HepG2 (cell line): ENCODE data around the gene OR14I1. TPM values are rescaled to one million over a fixed set of nuclear protein-coding genes. Genes with fewer than 3 reads are reported as not detected.

Experiments used
- ATAC-seq: fragments of 200-7000 bp; cut with Tn5 transposase; 3 replicates; pipeline ENCODE4 v1.9.1; 2020; ENCODE audit warnings: mild to moderate bottlenecking, moderate library complexity
- BruUV-seq: library from RNA; stranded (reverse); fragments of 400-500 nt; replicated peaks from 2 replicates; lab custom pipeline; 2021; lab: Mats Ljungman, UMichigan
- CTCF ChIA-PET: fragments of 300-600 bp; formaldehyde crosslinking; extraction: SDS; loops from one replicate; lab custom pipeline; 2021; ENCODE audit warnings: low total read pairs, inconsistent platforms, low intra/inter-chr PET ratio; lab: Yijun Ruan, JAX
- POLR2A ChIA-PET: fragments of 350-600 bp; sonication (Branson Sonifier 250); formaldehyde crosslinking; loops from one replicate; lab custom pipeline; 2020; ENCODE audit warnings: antibody characterized with exemption, inconsistent platforms; lab: Yijun Ruan, JAX
- DNase-seq: peaks from one replicate; pipeline ENCODE4 v3.0.0-alpha.2; 2015; ENCODE audit warnings: low spot score
- FAIRE-seq: peaks from 3 replicates; lab custom pipeline; 2011; peaks lifted over from hg19 to GRCh38; lab: Jason Lieb, UNC
- H2AFZ ChIP-seq: one replicate; pipeline ENCODE4 v1.6.1; 2011; ENCODE audit warnings: low read length, inconsistent platforms
- H3K27ac ChIP-seq: fragments of 300-600 bp; 3 replicates; pipeline ENCODE4 v1.8.0; 2011; ENCODE audit warnings: mixed run types, mild to moderate bottlenecking, mixed read lengths, low read length, inconsistent platforms; ENCODE audit not compliant: insufficient read depth; ENCODE audit errors: extremely low read length
- H3K27me3 ChIP-seq, 2 experiments: fragments of 200-600 bp in 1 of 2; 2 replicates in 1 of 2; 3 replicates in 1 of 2; pipeline versions ENCODE4 v1.6.0 to v1.8.0; 2011; ENCODE audit warnings: low read length in 2 of 2, mild to moderate bottlenecking in 2 of 2, moderate library complexity in 2 of 2, inconsistent platforms in 1 of 2; ENCODE audit not compliant: insufficient read depth in 2 of 2, control insufficient read depth in 1 of 2
- H3K36me3 ChIP-seq, 2 experiments: fragments of 200-600 bp in 1 of 2; replicated peaks in 1 of 2; 2 replicates in 1 of 2; 3 replicates in 1 of 2; pipeline versions ENCODE4 v1.5.1 to v1.8.0; 2011; ENCODE audit warnings: low read length in 2 of 2, inconsistent platforms in 1 of 2; ENCODE audit not compliant: insufficient read depth in 2 of 2, control insufficient read depth in 1 of 2
- H3K4me1 ChIP-seq: 2 replicates; pipeline ENCODE4 v1.5.1; 2012; ENCODE audit warnings: low read length, inconsistent platforms; ENCODE audit not compliant: insufficient read depth
- H3K4me2 ChIP-seq: 2 replicates; pipeline ENCODE4 v1.6.0; 2011; ENCODE audit warnings: low read depth, low read length, inconsistent platforms
- H3K4me3 ChIP-seq, 3 experiments: fragments of 200-600 bp in 1 of 3; sonication (generic), shearing (Covaris generic) in 1 of 3; replicated peaks in 1 of 3; 2 replicates each; pipeline ENCODE4 v1.5.1; 2011 to 2016; ENCODE audit warnings: low read length in 3 of 3, inconsistent platforms in 2 of 3, low read depth in 2 of 3, mild to moderate bottlenecking in 2 of 3, control low read depth in 1 of 3, mixed read lengths in 1 of 3; ENCODE audit not compliant: insufficient read depth in 1 of 3
- H3K79me2 ChIP-seq: one replicate; pipeline ENCODE4 v1.6.1; 2011; ENCODE audit warnings: low read length, inconsistent platforms; ENCODE audit not compliant: insufficient read depth
- H3K9ac ChIP-seq: 2 replicates; pipeline ENCODE4 v1.6.0; 2011; ENCODE audit warnings: mild to moderate bottlenecking, low read depth, low read length, inconsistent platforms; ENCODE audit not compliant: insufficient read depth
- H3K9me3 ChIP-seq: 2 replicates; pipeline ENCODE4 v1.5.1; 2012; ENCODE audit warnings: mild to moderate bottlenecking, low read length
- H4K20me1 ChIP-seq: 2 replicates; pipeline ENCODE4 v1.6.0; 2011; ENCODE audit warnings: inconsistent platforms, mild to moderate bottlenecking, low read length, moderate library complexity; ENCODE audit not compliant: insufficient read depth
- ARNTL ChIP-seq: sonication (generic); formaldehyde crosslinking; IDR thresholded peaks from 2 replicates; pipeline ENCODE4 v1.4.0; 2020; ENCODE audit warnings: mild to moderate bottlenecking, missing genetic modification reagents
- ETV5 ChIP-seq: IDR thresholded peaks from 2 replicates; pipeline ENCODE4 v1.6.1; 2018; ENCODE audit warnings: missing biosample characterization, missing genetic modification reagents, inconsistent platforms, borderline replicate concordance
- FOXA3 ChIP-seq: IDR thresholded peaks from 2 replicates; pipeline ENCODE4 v1.6.1; 2016; ENCODE audit warnings: missing genetic modification reagents, missing compliant biosample characterization
- HDAC6 ChIP-seq: fragments of 200-600 bp; sonication (generic); IDR thresholded peaks from 2 replicates; pipeline ENCODE4 v1.7.0; 2017; ENCODE audit warnings: mild to moderate bottlenecking, antibody characterized with exemption, low read length, low read depth
- IRF2 ChIP-seq: IDR thresholded peaks from 2 replicates; pipeline ENCODE4 v1.6.1; 2018; ENCODE audit warnings: missing genetic modification reagents, missing compliant biosample characterization
- MAFG ChIP-seq: sonication (generic); formaldehyde crosslinking; IDR thresholded peaks from 2 replicates; pipeline ENCODE4 v1.5.1; 2020; ENCODE audit warnings: mild to moderate bottlenecking, missing genetic modification reagents
- PHF8 ChIP-seq: sonication (generic); formaldehyde crosslinking; IDR thresholded peaks from 2 replicates; pipeline ENCODE4 v1.5.0; 2020; ENCODE audit warnings: missing genetic modification reagents
- POLR2G ChIP-seq: fragments of 200-400 bp; formaldehyde crosslinking; IDR thresholded peaks from 2 replicates; pipeline ENCODE4 v1.6.1; 2018; ENCODE audit warnings: mild to moderate bottlenecking, low read depth, low read length, moderate library complexity
- SMYD3 ChIP-seq: sonication (generic); formaldehyde crosslinking; IDR thresholded peaks from 2 replicates; pipeline ENCODE4 v1.8.1; 2023; ENCODE audit warnings: mild to moderate bottlenecking, missing genetic modification reagents
- TARDBP ChIP-seq: sonication (generic); formaldehyde crosslinking; IDR thresholded peaks from 2 replicates; pipeline ENCODE4 v1.8.0; 2022; ENCODE audit warnings: mild to moderate bottlenecking, missing genetic modification reagents
- TP53 ChIP-seq: sonication (generic); formaldehyde crosslinking; conservative IDR thresholded peaks from 2 replicates; pipeline ENCODE4 v1.4.0; 2020; ENCODE audit warnings: missing genetic modification reagents
- U2AF2 ChIP-seq: fragments of 200-400 bp; formaldehyde crosslinking; IDR thresholded peaks from 2 replicates; pipeline ENCODE4 v1.6.1; 2017; ENCODE audit warnings: low read depth, mild to moderate bottlenecking, low read length
- ZFP41 ChIP-seq: sonication (generic); formaldehyde crosslinking; IDR thresholded peaks from 2 replicates; pipeline ENCODE4 v1.4.0; 2020; ENCODE audit warnings: mild to moderate bottlenecking, missing genetic modification reagents, borderline replicate concordance
- ZNF331 ChIP-seq: sonication (generic); formaldehyde crosslinking; IDR thresholded peaks from 2 replicates; pipeline ENCODE4 v1.4.0; 2020; ENCODE audit warnings: missing genetic modification reagents
- ZNF335 ChIP-seq: sonication (generic); formaldehyde crosslinking; IDR thresholded peaks from 2 replicates; pipeline ENCODE4 v1.4.0; 2020; ENCODE audit warnings: missing genetic modification reagents
- ZNF720 ChIP-seq: sonication (generic); formaldehyde crosslinking; IDR thresholded peaks from 2 replicates; pipeline ENCODE4 v1.4.0; 2020; ENCODE audit warnings: missing genetic modification reagents
- ZNF768 ChIP-seq: sonication (generic); formaldehyde crosslinking; IDR thresholded peaks from 2 replicates; pipeline ENCODE4 v1.4.0; 2020; ENCODE audit warnings: missing genetic modification reagents
- ZSCAN30 ChIP-seq: sonication (generic); formaldehyde crosslinking; IDR thresholded peaks from 2 replicates; pipeline ENCODE4 v1.5.0; 2020; ENCODE audit warnings: mild to moderate bottlenecking, missing genetic modification reagents
- WGBS: methylation state at CpG from one replicate; pipeline ENCODE4 v1.1.6; 2017; ENCODE audit warnings: low lambda C conversion rate; 5-methylcytosine and 5-hydroxymethylcytosine counted together
- in situ Hi-C: cut with HindIII; loops from 2 replicates; pipeline ENCODE4 v1.10.0; 2017; ENCODE audit warnings: low pct_unique_long_range_greater_than_20kb; ENCODE audit not compliant: extremely low pct_ligation_motif_present
- intact Hi-C: fragments of 100-400 bp; cut with micrococcal nuclease; formaldehyde crosslinking; loops from one replicate; pipeline ENCODE4 v1.10.0; 2022; ENCODE audit not compliant: unreplicated experiment
- polyA plus RNA-seq, 8 experiments: library from polyadenylated mRNA; depleted of rRNA in 3 of 8; stranded (reverse) in 7 of 8; unstranded in 1 of 8; fragments of >200 nt; fragmentation: Illumina TruSeq in 4 of 8; extraction: Trizol in 4 of 8; gene quantifications; 2 replicates each; pipeline versions ENCODE4 v1.2.1 to v1.2.3, GENCODE V29; 2011 to 2016; ENCODE audit warnings: low read depth in 4 of 8, missing spikeins in 1 of 8, mixed read lengths in 1 of 8; ENCODE audit not compliant: insufficient read depth in 1 of 8
- total RNA-seq, 5 experiments: library from RNA; depleted of rRNA; stranded (reverse); fragments of >200 nt; fragmentation: Illumina TruSeq; extraction: Trizol; gene quantifications; 2 replicates each; pipeline ENCODE4 v1.2.3, GENCODE V29; 2016; ENCODE audit warnings: low read depth in 1 of 5
- TF ChIP-seq, protein P1 (sequence below): sonication (generic); formaldehyde crosslinking; IDR thresholded peaks from 2 replicates; pipeline ENCODE4 v1.9.0; 2021; ENCODE audit warnings: missing genetic modification reagents, borderline replicate concordance
- TF ChIP-seq, protein P2 (sequence below): sonication (generic); formaldehyde crosslinking; IDR thresholded peaks from 2 replicates; pipeline ENCODE4 v1.8.0; 2022; ENCODE audit warnings: mild to moderate bottlenecking, missing genetic modification reagents, moderate library complexity

OR14I1 gene
- total and polyA plus RNA-seq, 2 of the 13 experiments (the other 11 are each of a cell fraction or from before 2014, with no cell fraction given): not detected

DNA sequence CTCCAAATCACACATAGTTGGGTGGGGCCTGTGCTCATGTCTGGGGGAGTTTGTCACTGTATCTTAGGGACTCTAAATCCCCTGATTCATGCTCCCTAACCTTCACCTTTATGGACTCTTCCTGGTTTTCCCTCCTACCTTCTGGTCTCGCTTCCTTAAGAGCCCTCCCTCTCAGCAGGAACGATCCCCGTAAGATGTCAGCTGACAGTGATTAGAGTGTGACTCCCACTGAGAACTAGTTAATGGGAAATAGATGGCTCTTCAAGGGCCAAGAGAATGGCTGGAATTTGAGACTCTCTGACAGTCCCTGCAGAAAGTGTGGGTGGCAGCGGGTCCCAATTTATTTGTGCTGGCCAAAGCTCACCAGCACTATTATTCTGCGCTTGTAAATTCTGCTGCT, 31.0 kb upstream of the OR14I1 start:
- no peak for DNase-seq
- Histone ChIP-seq H3K79me2 (no peaks in the 10 kb centered on the region), H3K27me3 (no peaks in the 10 kb centered on the region), H3K9ac (no peak overlapping the region), H3K4me3 (no peak overlapping the region), H3K27ac (no peak overlapping the region), H4K20me1 (no peaks in the 10 kb centered on the region), H2AFZ (no peak overlapping the region), H3K9me3 (peaks cover 5% of the 10 kb centered on the region), H3K4me1 (0 out of 2 replicates have a peak, but pooled peaks cover 7% of the 10 kb centered on the region), H3K4me2 (no peak overlapping the region), H3K36me3 (no peaks in the 10 kb centered on the region)
- ChIA-PET POLR2A (no interaction called here), CTCF (no interaction called here)
- intact Hi-C loops (no loop called here), in situ Hi-C loops (no loop called here)
- FAIRE-seq: no peak
- no peak for ATAC-seq
- WGBS: 13% methylated on average over 4 of the region's 5 CpGs
- BruUV-seq: no TSS peak
- TF ChIP-seq ZSCAN30 (CRISPR knock-in tag) (no peak), ZFP41 (CRISPR knock-in tag) (no peak), ARNTL (CRISPR knock-in tag) (no peak), ZNF768 (no peak), SMYD3 (CRISPR knock-in tag) (no peak), IRF2 (CRISPR knock-in tag) (no peak), FOXA3 (CRISPR knock-in tag) (no peak), ETV5 (CRISPR knock-in tag) (no peak), ZNF335 (CRISPR knock-in tag) (no peak), U2AF2 (no peak), TP53 (CRISPR knock-in tag) (no peak), ZNF720 (no peak), ZNF331 (CRISPR knock-in tag) (no peak), POLR2G (no peak), MAFG (CRISPR knock-in tag) (no peak), HDAC6 (no peak), PHF8 (CRISPR knock-in tag) (no peak), TARDBP (CRISPR knock-in tag) (no peak)
- TF ChIP-seq, protein P1, sequence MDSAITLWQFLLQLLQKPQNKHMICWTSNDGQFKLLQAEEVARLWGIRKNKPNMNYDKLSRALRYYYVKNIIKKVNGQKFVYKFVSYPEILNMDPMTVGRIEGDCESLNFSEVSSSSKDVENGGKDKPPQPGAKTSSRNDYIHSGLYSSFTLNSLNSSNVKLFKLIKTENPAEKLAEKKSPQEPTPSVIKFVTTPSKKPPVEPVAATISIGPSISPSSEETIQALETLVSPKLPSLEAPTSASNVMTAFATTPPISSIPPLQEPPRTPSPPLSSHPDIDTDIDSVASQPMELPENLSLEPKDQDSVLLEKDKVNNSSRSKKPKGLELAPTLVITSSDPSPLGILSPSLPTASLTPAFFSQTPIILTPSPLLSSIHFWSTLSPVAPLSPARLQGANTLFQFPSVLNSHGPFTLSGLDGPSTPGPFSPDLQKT (CRISPR knock-in tag): no peak
- TF ChIP-seq, protein P2, sequence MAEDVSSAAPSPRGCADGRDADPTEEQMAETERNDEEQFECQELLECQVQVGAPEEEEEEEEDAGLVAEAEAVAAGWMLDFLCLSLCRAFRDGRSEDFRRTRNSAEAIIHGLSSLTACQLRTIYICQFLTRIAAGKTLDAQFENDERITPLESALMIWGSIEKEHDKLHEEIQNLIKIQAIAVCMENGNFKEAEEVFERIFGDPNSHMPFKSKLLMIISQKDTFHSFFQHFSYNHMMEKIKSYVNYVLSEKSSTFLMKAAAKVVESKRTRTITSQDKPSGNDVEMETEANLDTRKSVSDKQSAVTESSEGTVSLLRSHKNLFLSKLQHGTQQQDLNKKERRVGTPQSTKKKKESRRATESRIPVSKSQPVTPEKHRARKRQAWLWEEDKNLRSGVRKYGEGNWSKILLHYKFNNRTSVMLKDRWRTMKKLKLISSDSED (CRISPR knock-in tag): no peak
